ENCODE results near the gene ARL3.

GRCh38 chr10:102710609-102711008, 3.6 kb downstream of the ARL3 start:
- TF ChIP-seq CTCF (IDR thresholded peaks at IDR 0.05; ENCODE audit: low read depth, low read length, poor library complexity, severe bottlenecking) (no peak), EZH2phosphoT487 (IDR thresholded peaks at IDR 0.05; ENCODE audit: borderline replicate concordance, low read length) (no peak)
